HUES64 (cell line): ENCODE measurements around the gene PPM1K.

Source experiments
- H3K27ac ChIP-seq: 2 replicates; pipeline ENCODE4 v1.7.0; 2013; ENCODE audit warnings: low read depth, low read length, inconsistent platforms
- H3K27me3 ChIP-seq: 2 replicates; pipeline ENCODE4 v1.6.1; 2013; ENCODE audit warnings: mild to moderate bottlenecking, low read length; ENCODE audit not compliant: insufficient read depth
- H3K36me3 ChIP-seq: 2 replicates; pipeline ENCODE4 v1.6.1; 2013; ENCODE audit warnings: mild to moderate bottlenecking, low read length; ENCODE audit not compliant: insufficient read depth
- H3K4me1 ChIP-seq: 2 replicates; pipeline ENCODE4 v1.6.1; 2013; ENCODE audit warnings: mild to moderate bottlenecking, low read length, moderate library complexity; ENCODE audit not compliant: insufficient read depth
- H3K4me3 ChIP-seq: 2 replicates; pipeline ENCODE4 v1.5.1; 2013; ENCODE audit warnings: mild to moderate bottlenecking, low read length, moderate library complexity
- H3K9ac ChIP-seq: 2 replicates; pipeline ENCODE4 v1.6.1; 2013; ENCODE audit warnings: mild to moderate bottlenecking, low read depth, low read length
- H3K9me3 ChIP-seq: 2 replicates; pipeline ENCODE4 v1.6.1; 2013; ENCODE audit warnings: low read depth, low read length; ENCODE audit not compliant: insufficient read depth
- WGBS: fragments of 150-250, 120-280 bp; methylation state at CpG from one replicate; pipeline ENCODE4 v1.1.7; 2013; ENCODE audit warnings: missing lambda C conversion rate; 5-methylcytosine and 5-hydroxymethylcytosine counted together

PPM1K gene

GRCh38 chr4:88297212-88297516, 12.8 kb upstream of the PPM1K start:
- no peak overlapping the region for H3K4me3 ChIP-seq
- H3K9ac ChIP-seq, result no peak overlapping the region
- H3K4me1 ChIP-seq, result no peaks in the 10 kb centered on the region
- no peaks in the 10 kb centered on the region for H3K27me3 ChIP-seq
- no peaks in the 10 kb centered on the region for H3K36me3 ChIP-seq
- WGBS, result 89% methylated on average over 1 of the region's 1 CpG
- no peaks in the 10 kb centered on the region for H3K9me3 ChIP-seq
- H3K27ac ChIP-seq, result no peak overlapping the region

DNA sequence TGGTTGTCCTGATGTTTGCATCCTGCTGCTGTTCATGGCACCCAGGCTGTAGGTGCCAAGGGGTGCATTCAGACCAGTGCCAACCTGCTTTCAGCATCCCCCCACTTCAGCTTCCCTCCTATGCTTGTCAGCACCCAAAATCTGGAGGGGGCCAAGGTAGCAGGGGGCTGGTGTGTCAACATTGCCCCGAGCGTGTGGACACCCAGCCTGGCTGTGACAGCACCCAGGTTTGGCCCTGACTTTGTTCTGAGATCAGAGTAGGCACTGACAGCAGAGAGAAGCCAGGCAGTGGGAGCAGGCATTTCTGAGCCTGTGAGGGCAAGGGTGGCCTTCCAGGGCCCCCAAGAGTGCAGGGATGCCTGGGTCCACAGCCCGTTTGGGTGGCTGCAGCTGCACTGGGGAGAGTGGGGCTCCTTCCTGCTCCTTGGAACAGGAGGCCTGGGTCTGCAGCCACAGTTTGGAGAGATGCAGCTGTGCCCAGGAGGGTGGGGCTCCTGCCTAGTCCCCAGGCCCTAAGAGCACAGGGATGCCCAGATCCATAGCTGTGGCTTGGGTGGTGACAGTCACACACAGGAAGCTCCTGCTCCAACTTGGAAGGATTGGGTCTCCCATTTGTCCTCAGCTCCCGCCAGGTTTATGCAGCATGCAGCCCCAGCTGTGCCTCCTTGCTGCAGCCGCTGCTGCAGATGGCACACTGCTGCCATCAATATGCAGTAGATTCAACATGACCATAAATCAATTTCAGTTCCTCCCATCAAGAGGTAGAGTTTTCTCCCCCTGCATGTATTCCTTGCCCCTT, 12.3 kb upstream of the PPM1K start:
- H3K9ac ChIP-seq, result no peak overlapping the region
- 92% methylated on average over 5 of the region's 5 CpGs for WGBS
- no peak overlapping the region for H3K4me3 ChIP-seq
- H3K9me3 ChIP-seq, result no peaks in the 10 kb centered on the region
- H3K27me3 ChIP-seq, result no peaks in the 10 kb centered on the region
- no peaks in the 10 kb centered on the region for H3K4me1 ChIP-seq
- no peaks in the 10 kb centered on the region for H3K36me3 ChIP-seq
- H3K27ac ChIP-seq, result no peak overlapping the region

- Histone ChIP-seq H3K36me3 (no peaks in the 10 kb centered on the region), H3K4me1 (no peaks in the 10 kb centered on the region), H3K27ac (no peak overlapping the region), H3K9ac (no peak overlapping the region), H3K9me3 (no peaks in the 10 kb centered on the region), H3K27me3 (no peaks in the 10 kb centered on the region), H3K4me3 (no peak overlapping the region)
- 95% methylated on average over 6 of the region's 6 CpGs for WGBS
Measured at GRCh38 chr4:88295656-88296055, 11.3 kb upstream of the PPM1K start.

DNA sequence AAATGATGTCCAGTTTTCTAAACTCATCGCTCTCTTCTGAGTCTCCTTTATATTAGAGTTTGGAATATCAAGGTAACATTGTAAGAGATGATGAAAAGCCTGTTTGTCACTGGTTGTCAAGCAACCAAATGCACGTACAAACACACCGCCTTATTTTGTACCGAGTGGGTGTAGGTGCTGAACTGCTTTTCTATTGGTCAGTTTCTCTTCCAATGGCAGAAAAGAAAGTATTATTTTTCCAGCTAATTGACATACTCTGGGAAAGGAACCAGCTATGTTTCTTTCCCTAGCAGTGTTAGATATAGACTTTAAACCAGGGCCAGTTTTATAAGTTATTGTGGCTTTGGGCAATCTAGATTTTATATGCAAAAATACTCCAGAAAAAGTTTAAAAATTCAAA, 6.6 kb upstream of the PPM1K start:
- H3K9ac ChIP-seq, result no peak overlapping the region
- peaks cover 9% of the 10 kb centered on the region; the same call in 1 of the 2 replicates for H3K27me3 ChIP-seq
- no peaks in the 10 kb centered on the region for H3K36me3 ChIP-seq
- no peaks in the 10 kb centered on the region for H3K9me3 ChIP-seq
- H3K27ac ChIP-seq, result no peak overlapping the region
- H3K4me3 ChIP-seq, result no peak overlapping the region
- 91% methylated on average over 4 of the region's 4 CpGs for WGBS
- no peaks in the 10 kb centered on the region for H3K4me1 ChIP-seq

- H3K27me3 ChIP-seq, result peaks cover 33% of the 10 kb centered on the region
- H3K4me3 ChIP-seq, result no peak overlapping the region
- H3K36me3 ChIP-seq, result no peaks in the 10 kb centered on the region
- H3K27ac ChIP-seq, result no peak overlapping the region
- H3K9ac ChIP-seq, result no peak overlapping the region
- no peaks in the 10 kb centered on the region for H3K9me3 ChIP-seq
- H3K4me1 ChIP-seq, result peaks cover 6% of the 10 kb centered on the region; the same call in 1 of the 2 replicates
Measured at GRCh38 chr4:88286897-88287296, 2.5 kb upstream of the PPM1K start.

DNA sequence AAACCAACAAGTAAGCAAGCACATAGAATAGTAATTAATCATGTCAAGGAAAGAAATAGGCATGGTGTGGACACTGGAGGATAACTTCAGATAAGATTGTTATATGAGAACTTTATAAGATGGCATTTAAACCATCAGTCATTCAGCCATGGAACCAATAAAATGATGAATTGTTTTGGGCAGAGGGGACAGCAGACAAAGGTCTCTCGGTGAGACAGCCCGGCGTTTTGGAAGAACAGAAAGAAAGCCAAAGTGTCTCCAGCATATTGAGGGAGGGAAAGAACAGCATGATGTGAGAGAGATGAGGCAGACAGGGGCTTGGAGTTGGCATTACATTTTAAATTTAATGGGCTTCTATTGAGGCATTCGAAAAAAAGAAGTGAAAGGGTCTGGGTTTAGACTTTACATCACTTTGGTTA, 883 bp upstream of the PPM1K start:
- H3K27me3 ChIP-seq, result peaks cover 36% of the 10 kb centered on the region
- H3K27ac ChIP-seq, result no peak overlapping the region
- H3K36me3 ChIP-seq, result no peaks in the 10 kb centered on the region
- WGBS, result 67% methylated on average over 4 of the region's 4 CpGs
- no peaks in the 10 kb centered on the region for H3K9me3 ChIP-seq
- no peak overlapping the region for H3K9ac ChIP-seq
- peaks cover 6% of the 10 kb centered on the region; the same call in 1 of the 2 replicates for H3K4me1 ChIP-seq
- H3K4me3 ChIP-seq, result peak overlapping the region; percentile 93

- Histone ChIP-seq H3K27me3 (peaks cover 36% of the 10 kb centered on the region), H3K4me1 (peaks cover 6% of the 10 kb centered on the region; the same call in 1 of the 2 replicates), H3K9me3 (no peaks in the 10 kb centered on the region), H3K4me3 (peak overlapping the region; percentile 93), H3K36me3 (no peaks in the 10 kb centered on the region), H3K9ac (peak overlapping the region; percentile 78), H3K27ac (peak overlapping the region; percentile 88; the same call in 1 of the 2 replicates)
- WGBS, result under 1% methylated on average over 66 of the region's 66 CpGs
Measured at GRCh38 chr4:88283661-88284438, 511 bp downstream of the PPM1K start.

GRCh38 chr4:88280228-88280795, 4.0 kb downstream of the PPM1K start:
- 96% methylated on average over 6 of the region's 6 CpGs for WGBS
- peaks cover 19% of the 10 kb centered on the region; the same call in 1 of the 2 replicates for H3K36me3 ChIP-seq
- H3K4me3 ChIP-seq, result no peak overlapping the region
- peaks cover 5% of the 10 kb centered on the region; the same call in 1 of the 2 replicates for H3K4me1 ChIP-seq
- H3K9me3 ChIP-seq, result peaks cover 21% of the 10 kb centered on the region
- no peak overlapping the region for H3K27ac ChIP-seq
- H3K9ac ChIP-seq, result no peak overlapping the region
- peaks cover 22% of the 10 kb centered on the region for H3K27me3 ChIP-seq

GRCh38 chr4:88277711-88278225, 6.6 kb downstream of the PPM1K start:
- H3K27ac ChIP-seq, result no peak overlapping the region; the same call in 1 of the 2 replicates
- H3K4me3 ChIP-seq, result no peak overlapping the region
- 94% methylated on average over 3 of the region's 3 CpGs for WGBS
- H3K4me1 ChIP-seq, result no peaks in the 10 kb centered on the region; the same call in 1 of the 2 replicates
- no peak overlapping the region for H3K9ac ChIP-seq
- peaks cover 12% of the 10 kb centered on the region for H3K27me3 ChIP-seq
- H3K9me3 ChIP-seq, result peaks cover 21% of the 10 kb centered on the region
- H3K36me3 ChIP-seq, result peaks cover 24% of the 10 kb centered on the region; the same call in 1 of the 2 replicates

GRCh38 chr4:88276952-88277710, 7.2 kb downstream of the PPM1K start:
- peak overlapping the region; percentile 64; the same call in 1 of the 2 replicates for H3K27ac ChIP-seq
- no peak overlapping the region for H3K4me3 ChIP-seq
- peaks cover 24% of the 10 kb centered on the region; the same call in 1 of the 2 replicates for H3K36me3 ChIP-seq
- 88% methylated on average over 8 of the region's 8 CpGs for WGBS
- H3K4me1 ChIP-seq, result no peaks in the 10 kb centered on the region; the same call in 1 of the 2 replicates
- peaks cover 21% of the 10 kb centered on the region for H3K9me3 ChIP-seq
- H3K9ac ChIP-seq, result no peak overlapping the region
- H3K27me3 ChIP-seq, result peaks cover 5% of the 10 kb centered on the region; the same call in 1 of the 2 replicates
